Lower lobe of right lung (tissue), 2 donors: ENCODE measurements around the gene TANC1. TPM values are rescaled to one million over a fixed set of nuclear protein-coding genes. Genes with fewer than 3 reads are reported as not detected.

Experiments used
- ATAC-seq, 2 donors: fragments of 200-7000 bp; cut with Tn5 transposase; one replicate each; pipeline ENCODE4 v1.9.1; 2020 to 2022; ENCODE audit warnings: mild to moderate bottlenecking in 2 of 2, moderate library complexity in 2 of 2
- DNase-seq: peaks from one replicate; pipeline ENCODE4 v3.0.0-alpha.2; 2020
- H3K27ac ChIP-seq: fragments of 200-600 bp; one replicate; pipeline ENCODE4 v1.8.0; 2022
- H3K27me3 ChIP-seq: fragments of 200-600 bp; one replicate; pipeline ENCODE4 v1.8.0; 2022; ENCODE audit warnings: low read depth
- H3K36me3 ChIP-seq: fragments of 200-600 bp; one replicate; pipeline ENCODE4 v1.8.0; 2022; ENCODE audit warnings: mild to moderate bottlenecking
- H3K4me1 ChIP-seq: fragments of 200-600 bp; one replicate; pipeline ENCODE4 v1.8.0; 2022
- H3K4me3 ChIP-seq: fragments of 200-600 bp; one replicate; pipeline ENCODE4 v1.8.0; 2022; ENCODE audit warnings: mild to moderate bottlenecking
- H3K9me3 ChIP-seq: fragments of 200-600 bp; one replicate; pipeline ENCODE4 v1.8.0; 2022
- CTCF ChIP-seq: fragments of 200-600 bp; IDR thresholded peaks from one replicate; pipeline ENCODE4 v1.8.0; 2022; ENCODE audit warnings: antibody characterized with exemption, mild to moderate bottlenecking
- intact Hi-C: fragments of 100-400 bp; cut with DNase I; formaldehyde crosslinking; loops from one replicate; pipeline ENCODE4 v1.11.0; 2022
- total RNA-seq: library from RNA; stranded (reverse); fragmentation: NEBNext Ultra II Directional; extraction: Animal tissue kit (Norgen Biotek cat#: 25700); gene quantifications from one replicate; pipeline ENCODE4 v1.2.1, GENCODE V29; 2021
- donor health status: DM: no; HTN: yes; CAD: no; lungs with severe emphysema.

The TANC1 gene
- total RNA-seq, 1 donor from 2014 or later = 39.5 TPM

GRCh38 chr2:158948964-158949699 is 19.3 kb upstream of the TANC1 start:
- intact Hi-C loops = no loop called here
- Histone ChIP-seq H3K27me3 (no peaks in the 10 kb centered on the region), H3K4me3 (no peak overlapping the region), H3K9me3 (no peaks in the 10 kb centered on the region), H3K4me1 (peaks cover 8% of the 10 kb centered on the region), H3K27ac (no peak overlapping the region), H3K36me3 (no peaks in the 10 kb centered on the region)
- DNase-seq (no peak), ATAC-seq (no peak)
- TF ChIP-seq CTCF = no peak

GRCh38 chr2:158953454-158953853 is 15.0 kb upstream of the TANC1 start:
- intact Hi-C loops = no loop called here
- DNase-seq (no peak), ATAC-seq (no peak)
- peaks cover 16% of the 10 kb centered on the region for H3K4me1 ChIP-seq
- no peak for TF ChIP-seq CTCF
- H3K36me3 ChIP-seq = no peaks in the 10 kb centered on the region
- H3K4me3 ChIP-seq = no peak overlapping the region
- no peaks in the 10 kb centered on the region for H3K27me3 ChIP-seq
- H3K27ac ChIP-seq = no peak overlapping the region
- H3K9me3 ChIP-seq = no peaks in the 10 kb centered on the region

- Histone ChIP-seq H3K9me3 (no peaks in the 10 kb centered on the region), H3K36me3 (no peaks in the 10 kb centered on the region), H3K27me3 (no peaks in the 10 kb centered on the region), H3K4me3 (no peak overlapping the region), H3K27ac (peak overlapping the region; percentile 14), H3K4me1 (peaks cover 16% of the 10 kb centered on the region)
- TF ChIP-seq CTCF = no peak
- DNase-seq (peak; percentile 65), ATAC-seq (peak; percentile 88 to 89)
- intact Hi-C loops = no loop called here
These were observed 14.3 kb upstream of the TANC1 start for GRCh38 chr2:158953926-158954763.

GRCh38 chr2:158955842-158956365 is 12.5 kb upstream of the TANC1 start:
- H3K27me3 ChIP-seq = no peaks in the 10 kb centered on the region
- intact Hi-C loops = no loop called here
- H3K36me3 ChIP-seq = no peaks in the 10 kb centered on the region
- no peak for ATAC-seq
- DNase-seq = no peak
- peaks cover 16% of the 10 kb centered on the region for H3K4me1 ChIP-seq
- no peak for TF ChIP-seq CTCF
- H3K9me3 ChIP-seq = no peaks in the 10 kb centered on the region
- H3K27ac ChIP-seq = no peak overlapping the region
- H3K4me3 ChIP-seq = no peak overlapping the region

- H3K36me3 ChIP-seq = no peaks in the 10 kb centered on the region
- DNase-seq = no peak
- H3K4me3 ChIP-seq = no peak overlapping the region
- peaks cover 16% of the 10 kb centered on the region for H3K4me1 ChIP-seq
- H3K27ac ChIP-seq = no peak overlapping the region
- intact Hi-C loops = no loop called here
- no peak for TF ChIP-seq CTCF
- H3K27me3 ChIP-seq = no peaks in the 10 kb centered on the region
- H3K9me3 ChIP-seq = no peaks in the 10 kb centered on the region
- ATAC-seq = no peak
These were observed 10.1 kb upstream of the TANC1 start for GRCh38 chr2:158958365-158958764.
